Measurements from ENCODE around the gene MAFB.

MAFB gene

DNA sequence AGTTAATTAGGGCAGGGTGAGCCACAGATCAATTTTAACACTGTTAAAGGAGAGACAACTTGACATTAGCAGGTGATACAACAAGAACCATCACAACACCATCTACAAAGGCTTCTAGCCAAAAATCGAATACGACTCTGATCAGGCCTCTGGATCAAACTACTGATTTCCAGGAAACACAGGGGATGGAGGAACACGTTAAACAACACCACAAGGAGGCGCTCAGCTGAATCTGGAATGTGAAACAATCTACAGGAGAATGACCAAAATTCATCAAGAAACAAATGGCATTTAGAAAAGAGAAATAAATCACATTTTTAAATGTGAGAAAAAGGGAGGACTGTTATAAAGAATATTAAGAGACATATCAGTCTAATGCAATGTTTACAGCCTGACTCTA is 13.5 kb upstream of the MAFB start:
- no peak for DNase-seq

GRCh38 chr20:40698744-40699143 is 9.7 kb upstream of the MAFB start:
- no peak for DNase-seq

DNA sequence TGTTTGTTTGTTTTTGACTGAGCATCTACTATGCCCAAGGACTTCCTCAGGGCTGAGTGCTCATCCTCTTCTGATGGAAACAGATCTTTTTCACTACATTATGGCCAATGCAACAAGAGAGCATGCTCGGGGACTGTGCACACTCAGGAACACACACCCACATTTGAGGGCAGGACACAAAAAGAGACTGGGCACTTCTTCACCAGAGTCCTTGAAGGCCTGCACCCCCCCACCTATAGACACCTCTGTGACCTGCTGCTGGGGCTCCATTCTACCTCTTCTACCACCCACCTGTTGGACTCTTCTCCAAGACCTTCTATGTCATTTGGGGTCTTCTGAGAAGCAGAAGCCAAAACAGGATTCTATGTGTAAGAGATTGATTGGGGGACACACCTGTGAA is 9.2 kb upstream of the MAFB start:
- no peak for DNase-seq

DNA sequence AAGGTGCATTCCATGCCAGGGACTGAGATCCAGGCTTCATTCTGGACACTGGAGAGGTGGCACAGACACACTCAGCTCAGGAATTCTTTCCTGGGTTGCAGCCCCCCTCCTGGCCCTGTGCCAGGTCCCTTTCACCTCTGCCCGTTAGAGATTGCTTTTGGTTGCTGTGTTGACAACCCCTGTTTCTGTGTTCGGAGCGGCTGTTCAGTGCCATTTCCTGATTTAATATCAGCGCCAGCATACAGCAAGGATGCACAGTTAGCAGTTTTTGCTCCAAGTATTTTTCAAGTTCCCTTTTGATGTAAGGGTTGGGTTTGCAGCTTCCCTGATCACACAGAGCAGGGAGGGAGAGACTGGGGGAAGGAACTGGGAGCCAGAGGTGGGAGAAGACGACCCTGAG is 8.5 kb upstream of the MAFB start:
- no peak for DNase-seq

DNA sequence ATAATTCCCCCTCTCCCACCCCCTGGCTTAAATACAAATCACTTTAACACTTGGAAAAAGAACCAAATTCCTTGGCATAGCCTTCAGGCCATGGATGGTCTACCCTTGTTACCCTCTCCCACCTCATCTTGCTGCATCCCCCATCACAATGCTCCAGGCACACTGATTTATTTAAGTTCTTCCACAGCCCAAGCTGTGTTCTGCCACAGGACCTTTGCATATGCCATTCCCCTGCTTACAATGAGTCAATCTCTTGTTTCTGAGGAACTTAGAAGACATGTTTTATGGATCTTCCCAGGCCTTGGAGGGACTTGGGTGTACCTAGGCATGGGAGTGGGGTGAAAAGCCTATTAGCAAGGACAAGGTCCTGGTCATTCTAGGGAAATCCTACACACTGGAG is 6.2 kb upstream of the MAFB start:
- DNase-seq = no peak

DNA sequence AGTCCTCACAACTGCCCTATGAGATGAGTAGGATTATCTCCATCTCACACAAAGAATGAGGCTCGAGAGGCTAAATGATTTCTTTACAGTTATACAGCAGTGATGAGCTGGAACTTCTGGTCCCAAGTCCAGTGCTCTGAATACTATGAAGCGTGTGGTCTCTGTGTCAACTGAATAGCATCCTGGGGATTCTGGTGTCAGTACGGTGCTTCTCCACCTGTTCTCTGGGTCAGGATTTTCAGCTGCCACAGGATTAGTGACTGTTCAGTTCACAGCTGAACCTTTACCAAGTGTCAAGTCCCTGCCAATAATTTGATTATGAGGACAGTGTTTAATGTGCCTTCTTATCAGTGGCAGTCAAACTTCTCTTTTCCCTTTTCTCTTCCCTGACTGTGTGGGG is 5.2 kb upstream of the MAFB start:
- DNase-seq = no peak

DNA sequence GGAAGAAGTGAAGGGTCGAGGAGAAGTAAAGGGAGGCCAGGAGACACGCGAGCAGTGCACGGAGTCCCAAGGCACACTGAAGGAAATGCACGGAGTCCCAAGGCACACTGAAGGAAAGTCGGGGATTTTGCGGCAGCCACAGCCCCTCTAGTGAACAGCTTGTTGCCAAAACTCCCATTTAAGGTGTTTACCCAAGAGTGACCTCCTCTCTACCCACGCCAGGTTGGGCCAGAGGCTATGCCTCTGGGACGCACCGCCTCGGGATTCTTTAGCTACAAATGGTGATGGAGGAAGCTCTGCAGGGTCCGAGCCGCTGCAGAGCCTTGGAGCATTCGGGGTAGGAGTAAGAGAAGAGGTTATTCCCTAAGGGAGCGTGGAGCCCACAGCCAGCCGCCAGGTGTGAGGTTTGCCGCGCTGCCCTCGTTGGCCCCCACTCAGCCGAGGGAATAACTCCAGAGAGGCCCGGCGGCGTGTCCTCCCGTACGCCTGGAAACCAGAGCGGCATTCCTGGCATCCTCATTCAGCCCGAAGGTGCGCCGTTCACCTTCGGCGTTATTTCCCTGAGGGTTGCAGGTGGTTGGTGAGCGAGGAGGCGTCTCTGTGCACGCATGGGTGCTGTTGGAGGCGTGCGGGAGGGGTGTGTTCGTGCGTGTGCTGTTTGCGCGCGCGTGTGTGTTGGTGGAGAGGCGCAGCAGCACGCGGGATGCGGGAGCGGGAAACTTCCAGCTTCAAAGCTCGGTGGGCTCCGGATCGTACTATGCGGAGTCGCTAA is 3.4 kb upstream of the MAFB start:
- no peak for DNase-seq

- no peak for DNase-seq
Measured at GRCh38 chr20:40691566-40692239, 2.7 kb upstream of the MAFB start.

GRCh38 chr20:40690836-40691565 is 2.0 kb upstream of the MAFB start:
- DNase-seq = no peak

DNA sequence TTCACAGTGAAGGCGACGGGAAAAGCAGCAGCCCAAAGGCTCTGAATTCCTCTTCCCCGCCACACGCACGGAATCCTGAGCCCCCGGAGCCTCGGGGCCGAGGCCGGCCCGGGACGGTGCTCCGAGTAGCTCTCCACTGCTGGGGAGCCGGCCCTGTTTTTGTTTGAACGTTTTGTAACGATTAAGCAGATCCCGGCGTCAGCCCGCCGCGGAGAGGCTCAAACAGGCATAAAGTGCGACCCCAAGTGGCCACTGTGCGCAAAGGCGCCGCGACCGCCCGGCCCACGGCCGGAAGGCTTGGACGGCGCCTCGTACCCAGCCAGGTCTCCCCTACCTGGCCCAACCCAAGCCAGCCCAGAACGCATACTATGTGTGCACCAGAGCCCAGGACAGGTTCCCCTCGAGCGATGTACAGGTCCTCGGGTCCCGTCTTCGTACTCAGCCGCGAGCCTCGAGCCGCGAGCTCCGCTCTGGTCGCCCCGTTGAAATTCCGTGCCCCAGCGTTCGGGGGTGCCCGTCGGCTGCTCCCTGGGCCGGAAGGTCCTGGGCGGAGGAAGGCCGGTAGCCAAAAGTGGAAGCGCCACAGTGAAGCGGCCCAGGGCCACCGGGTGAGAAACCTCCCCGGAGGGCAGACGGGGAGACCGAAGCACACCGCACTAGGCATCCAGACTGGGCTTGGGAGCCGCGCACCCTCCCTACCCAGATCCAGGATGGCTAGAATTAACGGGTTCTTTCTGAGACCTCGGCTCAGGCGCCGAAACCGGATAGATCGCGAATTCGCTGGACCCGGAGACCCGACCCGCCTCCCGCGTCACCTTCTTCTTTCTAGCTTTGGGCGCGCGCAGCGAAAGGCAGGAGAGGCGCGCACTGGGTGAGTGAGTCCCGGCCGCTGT is 1.2 kb upstream of the MAFB start:
- DNase-seq = peak; percentile 41 to 63

- DNase-seq = no peak
Measured at GRCh38 chr20:40688129-40689099, 622 bp downstream of the MAFB start.

DNA sequence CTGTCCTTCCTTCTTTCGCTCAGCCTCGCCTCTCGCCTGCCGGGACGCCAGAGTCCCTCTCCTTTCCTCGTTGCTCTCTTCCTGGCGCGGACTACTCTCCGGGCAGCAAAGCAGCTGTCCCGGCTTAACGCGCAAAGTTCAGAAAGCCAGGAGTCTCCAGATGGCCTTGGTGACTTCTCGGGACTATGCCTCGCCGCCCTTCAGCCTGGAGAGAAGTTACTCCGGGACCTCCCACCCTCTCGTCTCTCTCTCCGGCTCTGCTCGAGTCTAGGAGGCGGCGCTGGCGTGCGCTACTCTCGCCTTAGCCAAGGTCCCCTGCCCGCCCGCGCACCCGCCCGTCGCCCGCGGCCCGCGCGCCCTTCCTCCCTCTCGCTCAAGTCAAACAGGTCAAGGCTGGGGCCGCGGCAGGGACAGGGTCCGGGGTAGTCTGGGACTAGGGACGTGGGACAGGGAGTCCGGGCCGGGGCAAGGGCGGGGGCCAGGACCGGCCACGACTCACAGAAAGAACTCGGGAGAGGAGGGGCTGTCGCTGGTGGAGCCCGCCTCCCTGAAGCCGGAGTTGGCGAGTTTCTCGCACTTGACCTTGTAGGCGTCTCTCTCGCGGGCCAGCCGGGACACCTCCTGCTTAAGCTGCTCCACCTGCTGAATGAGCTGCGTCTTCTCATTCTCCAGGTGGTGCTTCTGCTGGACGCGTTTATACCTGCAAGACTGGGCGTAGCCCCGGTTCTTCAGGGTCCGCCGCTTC is 1.5 kb downstream of the MAFB start:
- no peak for DNase-seq

DNA sequence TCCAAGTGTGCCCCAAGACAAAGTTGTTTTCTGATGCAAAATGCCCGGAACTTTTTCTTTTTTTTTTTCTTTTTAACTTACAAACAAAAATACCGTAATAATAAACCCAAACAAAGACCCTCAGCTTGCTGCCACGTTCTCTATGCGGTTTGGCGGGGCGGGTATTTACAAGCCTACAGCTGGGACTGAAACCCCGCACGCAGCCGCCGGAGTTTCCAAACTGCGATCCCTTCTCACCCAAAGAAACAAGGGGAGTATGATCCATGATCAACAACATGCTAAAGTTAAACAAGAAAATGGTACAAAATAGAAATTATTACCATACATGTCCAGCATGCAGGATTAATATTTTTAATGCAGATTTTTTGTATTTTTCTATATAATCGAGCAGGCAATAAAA is 2.1 kb downstream of the MAFB start:
- DNase-seq = no peak

GRCh38 chr20:40686434-40686882 is 2.6 kb downstream of the MAFB start:
- DNase-seq = no peak

DNA sequence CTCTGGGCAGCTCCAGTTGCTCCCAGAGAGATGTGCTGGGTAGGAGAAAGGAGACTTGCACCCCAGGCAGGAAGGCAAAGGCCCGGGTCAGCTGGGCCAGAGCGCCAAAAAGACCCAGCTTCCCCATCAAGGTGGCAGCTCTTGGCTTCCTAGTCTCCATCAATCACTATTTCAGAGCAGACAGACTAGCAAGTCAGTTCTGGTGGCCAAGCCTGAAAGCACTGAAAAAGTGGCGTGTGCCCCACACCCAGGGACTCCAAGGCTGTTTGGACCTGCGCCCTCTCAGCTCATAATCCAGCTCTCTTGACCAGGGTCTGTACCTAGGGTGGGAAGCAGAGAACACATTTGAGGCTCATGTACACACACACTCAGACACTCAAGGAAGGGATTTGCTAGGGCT is 3.7 kb downstream of the MAFB start:
- DNase-seq = no peak

DNA sequence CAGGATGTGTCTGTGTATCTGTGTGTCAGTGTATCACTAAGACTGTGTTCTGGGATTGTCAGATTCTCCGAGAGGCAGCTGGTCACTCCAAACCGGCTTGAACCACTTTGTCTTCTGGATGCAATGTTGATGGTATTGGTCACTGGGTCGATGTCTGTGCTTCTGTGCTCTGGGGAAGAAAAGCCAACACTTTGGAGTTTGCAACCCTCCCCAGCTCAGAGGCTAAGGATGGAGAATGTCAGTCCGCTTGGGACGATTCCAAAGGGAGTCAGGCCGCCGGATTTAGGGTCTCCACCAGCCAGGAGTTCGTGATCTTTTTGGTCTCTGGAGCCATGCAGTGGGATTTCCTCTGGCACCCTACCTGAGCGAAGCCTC is 5.2 kb downstream of the MAFB start:
- no peak for DNase-seq

DNA sequence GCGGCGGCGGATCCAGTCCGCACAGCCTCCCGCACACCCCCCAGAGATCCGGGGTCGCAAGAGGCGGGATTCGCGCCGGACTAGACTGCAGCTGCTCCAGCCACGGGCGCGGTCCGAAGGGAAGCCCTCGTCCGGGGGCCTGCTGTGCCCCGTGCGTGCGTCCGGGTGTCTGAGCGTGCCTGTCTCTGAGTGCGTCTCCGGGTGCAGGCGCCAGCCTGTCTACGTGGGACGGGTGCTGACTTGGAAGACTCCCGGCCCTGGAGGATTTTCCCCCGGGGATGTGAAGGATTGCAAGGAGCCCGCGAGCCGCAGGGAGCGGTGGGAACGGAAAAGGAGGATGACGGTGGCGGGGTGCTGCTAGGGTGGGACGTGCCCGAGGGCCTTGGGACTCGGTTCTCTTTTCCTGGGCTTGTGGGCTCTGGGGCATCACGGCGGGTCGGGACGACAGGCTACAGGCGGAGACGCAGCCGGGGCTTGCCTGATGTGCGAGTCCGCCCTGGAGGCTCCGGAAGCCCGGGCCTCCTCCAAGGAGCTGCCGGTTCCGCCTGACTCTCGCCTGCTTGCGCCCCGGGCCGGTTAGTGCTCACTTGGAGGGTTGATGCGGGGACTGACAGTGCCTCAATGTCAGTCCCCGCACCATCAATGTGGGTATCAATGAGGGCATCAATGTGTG is 5.7 kb downstream of the MAFB start:
- no peak for DNase-seq

DNA sequence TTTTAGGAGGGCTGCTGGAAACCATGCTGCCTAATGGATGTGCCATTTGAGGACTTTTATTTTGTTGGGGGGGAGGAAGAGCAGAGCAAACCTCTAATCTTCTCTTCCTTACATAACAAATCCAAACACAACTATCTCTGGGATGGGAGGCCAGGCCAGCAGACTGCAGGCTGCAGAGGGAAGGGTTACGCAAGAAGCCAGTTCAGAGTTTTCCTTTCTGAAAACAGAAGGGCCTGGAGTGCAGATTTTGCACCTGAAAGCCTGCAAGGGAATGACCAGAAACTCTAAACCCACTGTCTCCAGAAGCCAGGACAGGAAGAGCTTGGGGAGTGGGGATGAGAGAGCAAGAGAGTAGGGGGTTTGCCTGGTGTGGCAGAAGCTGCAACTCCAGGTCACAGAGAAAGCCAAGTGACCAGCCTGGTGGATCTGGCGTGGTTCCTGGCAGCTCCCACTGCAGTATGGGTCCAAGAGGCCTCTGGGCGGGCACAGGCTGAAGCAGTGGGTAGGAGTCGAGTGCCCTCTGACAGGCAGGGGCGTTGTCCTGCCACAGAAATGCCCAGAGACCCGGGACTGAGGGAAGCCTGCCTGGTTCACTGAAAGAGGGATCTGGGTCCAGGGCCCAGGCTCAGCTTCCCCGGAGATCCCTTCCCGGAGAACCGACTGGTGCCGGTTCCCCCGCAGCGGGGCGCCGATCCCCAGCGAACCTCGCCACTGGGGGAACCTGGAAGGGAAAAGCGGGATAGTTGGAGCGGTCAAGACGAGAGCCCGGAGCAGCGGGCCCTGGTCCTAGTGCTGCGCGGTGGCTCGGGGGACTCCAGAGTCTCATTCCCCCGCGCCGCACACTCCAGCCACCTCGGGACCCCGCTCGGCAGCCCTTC is 6.7 kb downstream of the MAFB start:
- no peak for DNase-seq

DNA sequence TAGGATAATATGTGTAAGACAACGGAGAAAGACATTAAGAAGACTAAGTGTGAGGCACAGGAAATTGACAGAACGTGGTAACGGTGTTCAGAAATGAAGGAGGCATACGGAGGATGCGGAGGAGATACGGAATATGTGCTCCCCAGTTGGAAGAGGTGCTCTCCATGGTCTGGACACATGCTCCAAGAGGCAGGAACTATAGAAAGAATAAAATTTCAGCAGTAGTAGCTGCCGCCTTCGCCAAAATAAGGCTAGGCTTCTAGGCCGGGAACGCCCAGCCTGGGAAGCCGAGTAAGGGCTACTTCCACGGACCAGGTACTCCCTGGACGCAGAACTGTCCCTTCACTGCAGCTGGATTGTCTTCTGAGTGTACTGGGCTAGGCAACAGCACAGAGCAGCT is 7.4 kb downstream of the MAFB start:
- no peak for DNase-seq
